Stimulated activated effector memory CD8-positive, alpha-beta T cell treated with anti-CD3 and anti-CD28 coated beads, Interleukin-12 subunit alpha, Interleukin-12 subunit beta, amount 100 ng/mL, for 72 hours (primary cell): Measurements from ENCODE around the gene DYDC1.
A peak's percentile ranks its signal among the peaks of the same experiment; 100 is the strongest.
"Not testable (repeated sequence)": the region's sequence is repeated elsewhere in the genome, so short reads cannot be mapped to it uniquely, and the experiment has no call there.

ENCODE experiments used
- ATAC-seq: fragments of 150-1000 bp; cut with Tn5 transposase; 2 replicates; pipeline ENCODE4 v1.10.0; 2021
- DNase-seq, 2 donors: peaks; one replicate each; pipeline ENCODE4 v3.0.0; 2021 to 2022; ENCODE audit warnings: low spot score in 2 of 2
- H3K27ac Mint-ChIP-seq: one replicate; pipeline ENCODE4 v1.8.0; 2022; ENCODE audit warnings: mild to moderate bottlenecking, mixed read lengths
- H3K36me3 Mint-ChIP-seq: one replicate; pipeline ENCODE4 v1.8.0; 2022; ENCODE audit warnings: mild to moderate bottlenecking, mixed read lengths
- H3K4me1 Mint-ChIP-seq: one replicate; pipeline ENCODE4 v1.8.0; 2022; ENCODE audit warnings: mixed read lengths
- H3K4me3 Mint-ChIP-seq: one replicate; pipeline ENCODE4 v1.8.0; 2022; ENCODE audit warnings: mild to moderate bottlenecking, mixed read lengths
- H3K9me3 Mint-ChIP-seq: one replicate; pipeline ENCODE4 v1.8.0; 2022; ENCODE audit warnings: mixed read lengths

Gene DYDC1

DNA sequence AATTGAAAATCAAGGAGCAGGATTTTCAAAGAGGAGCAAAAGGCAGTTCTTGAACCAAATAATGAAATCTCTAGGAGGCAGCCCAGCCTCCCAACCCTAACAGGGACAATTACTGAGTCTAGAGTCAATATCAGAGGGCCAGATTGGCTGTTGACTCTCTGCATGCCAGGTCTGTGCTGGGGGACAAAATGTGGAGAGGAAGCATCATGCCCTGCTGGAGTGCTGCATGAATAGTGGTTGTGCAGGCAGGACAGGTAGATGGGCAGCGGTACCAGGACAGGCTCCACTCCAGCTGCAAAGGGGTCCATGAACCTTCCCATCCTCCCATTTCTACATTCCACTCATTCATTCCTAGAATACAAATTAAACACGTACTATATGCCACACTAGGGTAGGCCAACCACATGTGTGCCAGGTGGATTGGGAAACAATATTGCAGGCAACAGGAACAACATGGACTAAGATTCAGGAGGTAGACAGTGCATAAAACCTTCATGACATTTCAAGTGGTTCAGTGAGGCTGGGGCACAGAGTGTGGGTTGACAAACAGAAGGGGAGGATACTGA, 36.7 kb downstream of the DYDC1 start:
- no peak overlapping the region for H3K4me3 Mint-ChIP-seq
- no peaks in the 10 kb centered on the region for H3K4me1 Mint-ChIP-seq
- ATAC-seq (no peak), DNase-seq (no peak)
- no peaks in the 10 kb centered on the region for H3K36me3 Mint-ChIP-seq
- no peak overlapping the region for H3K27ac Mint-ChIP-seq
- no peaks in the 10 kb centered on the region for H3K9me3 Mint-ChIP-seq

GRCh38 chr10:80319318-80319717, 37.2 kb downstream of the DYDC1 start:
- H3K4me1 Mint-ChIP-seq, result no peaks in the 10 kb centered on the region
- ATAC-seq, result no peak
- no peak for DNase-seq
- no peaks in the 10 kb centered on the region for H3K9me3 Mint-ChIP-seq
- no peak overlapping the region for H3K27ac Mint-ChIP-seq
- H3K36me3 Mint-ChIP-seq, result no peaks in the 10 kb centered on the region
- H3K4me3 Mint-ChIP-seq, result no peak overlapping the region

- Mint-ChIP-seq H3K9me3 (no peaks in the 10 kb centered on the region), H3K27ac (no peak overlapping the region), H3K4me1 (no peaks in the 10 kb centered on the region), H3K36me3 (no peaks in the 10 kb centered on the region), H3K4me3 (no peak overlapping the region)
- DNase-seq (no peak), ATAC-seq (no peak)
Measured at GRCh38 chr10:80318742-80319141, 37.8 kb downstream of the DYDC1 start.

GRCh38 chr10:80315391-80315790, 41.2 kb downstream of the DYDC1 start:
- H3K9me3 Mint-ChIP-seq, result no peaks in the 10 kb centered on the region
- DNase-seq (no peak), ATAC-seq (peak; percentile 28)
- no peaks in the 10 kb centered on the region for H3K4me1 Mint-ChIP-seq
- H3K4me3 Mint-ChIP-seq, result no peak overlapping the region
- no peaks in the 10 kb centered on the region for H3K36me3 Mint-ChIP-seq
- H3K27ac Mint-ChIP-seq, result no peak overlapping the region

GRCh38 chr10:80313523-80313922, 43.0 kb downstream of the DYDC1 start:
- DNase-seq, result no peak
- H3K9me3 Mint-ChIP-seq, result no peaks in the 10 kb centered on the region
- peaks cover 4% of the 10 kb centered on the region for H3K36me3 Mint-ChIP-seq
- H3K4me3 Mint-ChIP-seq, result no peak overlapping the region
- no peaks in the 10 kb centered on the region for H3K4me1 Mint-ChIP-seq
- ATAC-seq, result no peak
- H3K27ac Mint-ChIP-seq, result no peak overlapping the region

DNA sequence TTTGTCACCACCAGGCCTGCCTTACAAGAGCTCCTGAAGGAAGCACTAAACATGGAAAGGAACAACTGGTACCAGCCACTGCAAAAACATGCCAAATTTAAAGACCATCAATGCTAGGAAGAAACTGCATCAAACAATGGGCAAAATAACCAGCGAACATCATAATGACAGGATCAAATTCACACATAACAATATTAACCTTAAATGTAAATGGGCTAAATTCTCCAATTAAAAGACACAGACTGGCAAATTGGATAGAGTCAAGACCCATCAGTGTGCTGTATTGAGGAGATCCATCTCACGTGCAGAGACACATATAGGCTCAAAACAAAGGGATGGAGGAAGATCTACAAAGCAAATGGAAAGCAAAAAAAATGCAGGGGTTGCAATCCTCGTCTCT, 50.6 kb downstream of the DYDC1 start:
- H3K27ac Mint-ChIP-seq, H3K36me3 Mint-ChIP-seq, H3K4me1 Mint-ChIP-seq, DNase-seq, H3K4me3 Mint-ChIP-seq, ATAC-seq, H3K9me3 Mint-ChIP-seq: not testable (repeated sequence)

DNA sequence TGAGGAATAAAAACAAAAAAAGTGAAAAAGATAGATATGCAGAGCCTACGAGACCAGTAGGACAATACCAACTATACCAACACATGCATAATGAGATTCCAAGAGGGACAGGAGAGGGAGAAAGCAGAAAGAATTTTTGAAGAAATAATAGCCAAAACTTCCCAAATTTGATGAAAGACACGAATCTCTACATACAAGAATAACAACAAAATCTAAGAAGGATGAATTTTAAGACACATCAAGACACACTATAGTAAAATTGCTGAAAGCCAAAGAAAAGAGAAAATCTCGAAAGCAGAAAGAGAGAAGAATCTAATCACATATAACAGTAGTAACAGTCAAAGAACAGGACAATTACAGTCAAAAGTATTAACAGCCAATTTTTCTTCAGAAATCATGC, 59.6 kb downstream of the DYDC1 start:
- Mint-ChIP-seq H3K4me1 (no peaks in the 10 kb centered on the region), H3K36me3 (peaks cover 6% of the 10 kb centered on the region), H3K27ac (no peak overlapping the region), H3K4me3 (no peak overlapping the region), H3K9me3 (peaks cover 11% of the 10 kb centered on the region)
- DNase-seq (no peak), ATAC-seq (no peak)

DNA sequence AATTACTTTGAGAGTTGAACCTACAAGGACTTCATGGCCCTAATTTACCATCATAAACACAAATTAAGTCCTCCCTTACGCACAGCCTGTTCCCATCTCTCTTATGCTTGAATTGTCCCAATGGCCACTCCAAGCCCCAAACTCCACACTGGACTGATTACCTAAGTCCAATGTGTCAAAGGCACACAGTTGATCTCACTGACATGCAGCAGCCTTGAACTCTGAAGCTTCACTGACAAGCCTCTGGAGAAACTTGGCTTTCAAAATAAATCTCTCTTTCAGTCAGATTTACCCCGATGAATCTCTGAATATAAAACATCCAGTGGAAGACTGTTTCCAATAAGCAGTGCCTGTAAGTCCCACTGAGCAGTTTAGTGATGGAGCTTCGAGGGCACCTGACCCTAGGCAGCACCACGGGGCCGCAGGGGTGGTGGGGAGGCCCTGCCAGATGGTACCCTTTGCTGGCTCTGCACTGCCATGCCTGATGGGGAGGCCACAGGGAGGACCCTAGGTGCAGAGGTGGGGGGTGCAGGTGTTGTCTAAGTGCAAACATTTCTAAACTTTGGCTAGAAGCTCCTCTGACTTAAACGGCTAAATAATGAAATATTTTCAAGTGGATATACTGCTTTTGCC, 63.8 kb downstream of the DYDC1 start:
- no peak overlapping the region for H3K4me3 Mint-ChIP-seq
- DNase-seq, result no peak
- peaks cover 5% of the 10 kb centered on the region for H3K9me3 Mint-ChIP-seq
- peaks cover 5% of the 10 kb centered on the region for H3K4me1 Mint-ChIP-seq
- H3K27ac Mint-ChIP-seq, result no peak overlapping the region
- no peak for ATAC-seq
- peaks cover 6% of the 10 kb centered on the region for H3K36me3 Mint-ChIP-seq

- ATAC-seq (no peak), DNase-seq (no peak)
- Mint-ChIP-seq H3K36me3 (no peaks in the 10 kb centered on the region), H3K4me3 (no peak overlapping the region), H3K27ac (no peak overlapping the region), H3K9me3 (no peaks in the 10 kb centered on the region), H3K4me1 (peaks cover 5% of the 10 kb centered on the region)
Measured at GRCh38 chr10:80290474-80291220, 65.9 kb downstream of the DYDC1 start.

- Mint-ChIP-seq H3K27ac (no peak within 1 kb of the TSS), H3K36me3 (no peaks in the 10 kb centered on the region), H3K4me1 (peaks cover 5% of the 10 kb centered on the region), H3K4me3 (no peak within 1 kb of the TSS), H3K9me3 (no peaks in the 10 kb centered on the region)
- ATAC-seq (no peak), DNase-seq (no peak)
Measured at GRCh38 chr10:80289451-80290287, 66.9 kb downstream of the DYDC1 start, which contains the start of gene MAT1A. TSS of gene MAT1A (minus strand) at chr10:80289658. CDS start at chr10:80289423, 235 bp downstream.

DNA sequence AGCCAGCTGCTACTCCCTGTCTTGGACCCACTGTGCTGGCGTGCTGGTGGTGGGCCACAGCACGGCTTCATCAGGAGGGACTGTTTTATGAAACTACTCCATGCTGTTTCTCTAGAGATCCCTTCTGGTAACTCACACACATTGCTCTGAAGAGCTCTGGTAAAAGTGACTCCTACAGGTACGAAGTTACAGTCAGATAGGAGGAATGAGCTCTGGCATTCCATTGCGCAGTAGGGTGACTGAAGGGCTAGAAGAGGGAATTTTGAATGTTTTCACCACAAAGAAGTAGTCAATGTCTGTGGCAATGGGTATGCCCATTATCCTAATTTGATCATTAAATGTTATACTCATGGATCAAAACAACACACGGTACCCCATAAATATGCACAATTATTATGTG, 67.7 kb downstream of the DYDC1 start:
- H3K27ac Mint-ChIP-seq, result no peak overlapping the region

More for the DNA sequence above, 67.7 kb downstream of the DYDC1 start:
- Mint-ChIP-seq H3K9me3 (no peaks in the 10 kb centered on the region), H3K36me3 (no peaks in the 10 kb centered on the region), H3K4me3 (no peak overlapping the region), H3K4me1 (peaks cover 5% of the 10 kb centered on the region)
- DNase-seq (no peak), ATAC-seq (no peak)
